HepG2 (cell line): ENCODE results near the gene RHOD. TPM values are rescaled to one million over a fixed set of nuclear protein-coding genes. Genes with fewer than 3 reads are reported as not detected.

ENCODE experiments used
- ATF5 ChIP-seq: sonication (generic); formaldehyde crosslinking; IDR thresholded peaks from 2 replicates; pipeline ENCODE4 v1.4.0; 2020; ENCODE audit warnings: mild to moderate bottlenecking, low read depth, missing genetic modification reagents
- CCDC6 ChIP-seq: sonication (generic); formaldehyde crosslinking; IDR thresholded peaks from 2 replicates; pipeline ENCODE4 v1.8.1; 2022; ENCODE audit warnings: mild to moderate bottlenecking, missing genetic modification reagents, moderate library complexity
- DR1 ChIP-seq: sonication (generic); formaldehyde crosslinking; IDR thresholded peaks from 2 replicates; pipeline ENCODE4 v1.8.0; 2021; ENCODE audit warnings: mild to moderate bottlenecking, missing genetic modification reagents, inconsistent platforms
- GATA4 ChIP-seq: sonication (generic); IDR thresholded peaks from 2 replicates; pipeline ENCODE4 v1.6.1; 2016; ENCODE audit warnings: antibody characterized with exemption, low read depth, borderline replicate concordance
- HBP1 ChIP-seq: IDR thresholded peaks from 2 replicates; pipeline ENCODE4 v1.6.1; 2016; ENCODE audit warnings: low read depth, control low read depth
- MAZ ChIP-seq, 2 experiments: sonication (generic) in 1 of 2; formaldehyde crosslinking in 1 of 2; IDR thresholded peaks; 2 replicates each; pipeline versions ENCODE4 v1.5.0 to v1.6.1; 2012 to 2020; ENCODE audit warnings: low read depth in 2 of 2, mild to moderate bottlenecking in 2 of 2, borderline replicate concordance in 1 of 2, improper control_type of control experiment in 1 of 2, low read length in 1 of 2, missing genetic modification reagents in 1 of 2, moderate library complexity in 1 of 2
- MEIS2 ChIP-seq: sonication (generic); formaldehyde crosslinking; IDR thresholded peaks from 2 replicates; pipeline ENCODE4 v1.9.0; 2021; ENCODE audit warnings: mild to moderate bottlenecking, missing genetic modification reagents
- PHB2 ChIP-seq: fragments of 450-650 bp; IDR thresholded peaks from 2 replicates; pipeline ENCODE4 v1.6.1; 2018; ENCODE audit not compliant: partially characterized antibody
- RAD51 ChIP-seq: fragments of 450-650 bp; IDR thresholded peaks from 2 replicates; pipeline ENCODE4 v1.6.1; 2016; ENCODE audit warnings: borderline replicate concordance
- SATB2 ChIP-seq: sonication (generic); formaldehyde crosslinking; IDR thresholded peaks from 2 replicates; pipeline ENCODE4 v1.5.0; 2020; ENCODE audit warnings: missing genetic modification reagents
- SKI ChIP-seq: fragments of 450-650 bp; IDR thresholded peaks from one replicate; pipeline ENCODE4 v1.6.1; 2018; ENCODE audit warnings: mild to moderate bottlenecking; ENCODE audit not compliant: partially characterized antibody
- SPEN ChIP-seq: sonication (generic); formaldehyde crosslinking; IDR thresholded peaks from 2 replicates; pipeline ENCODE4 v1.5.1; 2020; ENCODE audit warnings: low read depth, mild to moderate bottlenecking, missing genetic modification reagents
- TBX2 ChIP-seq: sonication (generic); formaldehyde crosslinking; IDR thresholded peaks from 2 replicates; pipeline ENCODE4 v1.5.0; 2020; ENCODE audit warnings: missing genetic modification reagents, mild to moderate bottlenecking, borderline replicate concordance
- TFDP1 ChIP-seq: IDR thresholded peaks from 2 replicates; pipeline ENCODE4 v1.6.1; 2016; ENCODE audit warnings: missing compliant biosample characterization, missing genetic modification reagents, borderline replicate concordance
- ZBTB21 ChIP-seq: sonication (generic); formaldehyde crosslinking; IDR thresholded peaks from 2 replicates; pipeline ENCODE4 v1.4.0; 2020; ENCODE audit warnings: missing genetic modification reagents
- ZMAT3 ChIP-seq: sonication (generic); formaldehyde crosslinking; conservative IDR thresholded peaks from 2 replicates; pipeline ENCODE4 v1.7.0; 2021; ENCODE audit warnings: missing genetic modification reagents
- ZMYM2 ChIP-seq: sonication (generic); formaldehyde crosslinking; IDR thresholded peaks from 2 replicates; pipeline ENCODE4 v1.8.0; 2022; ENCODE audit warnings: mild to moderate bottlenecking, missing genetic modification reagents
- ZNF441 ChIP-seq: sonication (generic); formaldehyde crosslinking; IDR thresholded peaks from 2 replicates; pipeline ENCODE4 v1.7.0; 2021; ENCODE audit warnings: missing genetic modification reagents, borderline replicate concordance
- ZNF574 ChIP-seq: sonication (generic); formaldehyde crosslinking; IDR thresholded peaks from 2 replicates; pipeline ENCODE4 v1.4.0; 2020; ENCODE audit warnings: missing genetic modification reagents
- ZNF639 ChIP-seq: conservative IDR thresholded peaks from 2 replicates; pipeline ENCODE4 v1.6.1; 2018; ENCODE audit warnings: missing genetic modification reagents
- ZNF749 ChIP-seq: sonication (generic); formaldehyde crosslinking; IDR thresholded peaks from 2 replicates; pipeline ENCODE4 v1.8.0; 2022; ENCODE audit warnings: mild to moderate bottlenecking, missing genetic modification reagents, moderate library complexity, borderline replicate concordance
- ZNF772 ChIP-seq: sonication (generic); formaldehyde crosslinking; IDR thresholded peaks from 2 replicates; pipeline ENCODE4 v1.5.0; 2020; ENCODE audit warnings: mild to moderate bottlenecking, missing genetic modification reagents
- ZSCAN12 ChIP-seq: sonication (generic); formaldehyde crosslinking; IDR thresholded peaks from 2 replicates; pipeline ENCODE4 v1.9.0; 2021; ENCODE audit warnings: mild to moderate bottlenecking, missing genetic modification reagents
- polyA plus RNA-seq, 8 experiments: library from polyadenylated mRNA; depleted of rRNA in 3 of 8; stranded (reverse) in 7 of 8; unstranded in 1 of 8; fragments of >200 nt; fragmentation: Illumina TruSeq in 4 of 8; extraction: Trizol in 4 of 8; gene quantifications; 2 replicates each; pipeline versions ENCODE4 v1.2.1 to v1.2.3, GENCODE V29; 2011 to 2016; ENCODE audit warnings: low read depth in 4 of 8, missing spikeins in 1 of 8, mixed read lengths in 1 of 8; ENCODE audit not compliant: insufficient read depth in 1 of 8
- total RNA-seq, 5 experiments: library from RNA; depleted of rRNA; stranded (reverse); fragments of >200 nt; fragmentation: Illumina TruSeq; extraction: Trizol; gene quantifications; 2 replicates each; pipeline ENCODE4 v1.2.3, GENCODE V29; 2016; ENCODE audit warnings: low read depth in 1 of 5

The RHOD gene
- total and polyA plus RNA-seq, 2 of the 13 experiments (the other 11 are each of a cell fraction or from before 2014, with no cell fraction given), result 0.27 to 0.98 TPM

- TF ChIP-seq ZNF441 (CRISPR knock-in tag) (peak; percentile 84), MEIS2 (CRISPR knock-in tag) (peak; percentile 39; the same call in 1 of the 2 replicates), ZNF639 (CRISPR knock-in tag) (no peak), ATF5 (CRISPR knock-in tag) (0 out of 2 replicates have a peak, but pooled peaks have one; percentile 34), ZMYM2 (CRISPR knock-in tag) (peak; percentile 62), CCDC6 (no peak), DR1 (CRISPR knock-in tag) (no peak), ZBTB21 (no peak), HBP1 (CRISPR knock-in tag) (0 out of 2 replicates have a peak, but pooled peaks have one; percentile 48), MAZ (IDR thresholded peaks at IDR 0.05; ENCODE audit: borderline replicate concordance, low read depth, low read length) (no peak), MAZ (CRISPR knock-in tag; IDR thresholded peaks at IDR 0.05; ENCODE audit: low read depth) (peak; percentile 38; the same call in 1 of the 2 replicates), ZMAT3 (CRISPR knock-in tag) (peak; percentile 55; the same call in 1 of the 2 replicates), RAD51 (peak; percentile 56; the same call in 1 of the 2 replicates), TFDP1 (CRISPR knock-in tag) (no peak), ZNF772 (CRISPR knock-in tag) (peak; percentile 60; the same call in 1 of the 2 replicates), PHB2 (no peak), SATB2 (no peak), ZNF574 (CRISPR knock-in tag) (peak; percentile 29; the same call in 1 of the 2 replicates), SPEN (CRISPR knock-in tag) (peak; percentile 48; the same call in 1 of the 2 replicates), ZNF749 (no peak), ZSCAN12 (CRISPR knock-in tag) (no peak), TBX2 (peak; percentile 48; the same call in 1 of the 2 replicates), GATA4 (no peak), SKI (no peak)
These were observed 19.6 kb downstream of the RHOD start (continued) for GRCh38 chr11:67076202-67076601.
